NCI-H1417 treated with DMSO at 0.1 percent for 48 hours (cell line): Measurements from ENCODE around the gene POLR2H.
"Not testable (repeated sequence)": the region's sequence is repeated elsewhere in the genome, so short reads cannot be mapped to it uniquely, and the experiment has no call there.

Experiments
- DNase-seq: peaks from one replicate; lab custom pipeline; 2025; lab: John Stamatoyannopoulos, UW

The POLR2H gene

GRCh38 chr3:184335661-184336546 lies 25.6 kb upstream of the POLR2H start:
- peak; percentile 15 for DNase-seq

DNA sequence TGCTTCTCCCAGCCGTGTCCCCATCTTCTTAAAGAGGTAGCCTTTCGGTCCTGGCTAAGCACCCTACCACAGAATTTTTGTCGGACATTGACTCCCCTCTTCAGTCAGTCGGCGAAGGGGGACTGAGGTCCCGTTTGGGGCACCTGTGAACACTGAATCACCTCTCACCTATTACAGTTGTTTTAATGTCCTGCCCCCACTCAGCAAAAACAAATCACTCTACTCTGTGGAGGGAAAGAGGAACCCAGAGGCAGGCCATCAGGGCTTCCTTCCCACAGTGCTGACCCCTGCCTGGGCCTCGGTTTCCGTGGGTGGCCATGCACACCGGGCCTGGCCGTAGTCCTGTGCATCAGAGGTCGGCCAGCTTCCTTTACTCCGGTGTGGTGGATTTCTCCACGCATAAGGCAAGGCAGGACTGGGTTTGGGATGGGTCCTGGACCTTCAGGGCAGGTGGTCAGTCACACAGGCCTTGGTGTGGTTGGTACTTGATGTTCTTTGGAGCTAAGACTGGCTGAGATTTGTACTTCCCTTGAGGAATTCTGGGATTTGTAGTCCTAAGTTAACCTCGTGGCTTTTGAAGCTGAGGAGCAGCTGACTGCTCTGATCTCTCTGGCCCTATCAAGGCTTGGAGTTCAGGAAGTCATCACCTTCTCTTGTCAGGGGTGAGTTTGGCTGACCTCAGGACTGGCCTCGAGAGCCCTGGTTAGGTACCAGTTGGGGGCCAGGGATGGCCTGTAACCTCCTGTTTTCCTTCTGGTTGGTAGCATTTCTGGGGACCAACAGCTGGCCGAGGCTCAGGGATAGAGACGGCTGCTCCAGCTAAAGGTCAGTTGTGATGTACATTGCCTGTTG lies 24.7 kb upstream of the POLR2H start:
- no peak for DNase-seq

DNA sequence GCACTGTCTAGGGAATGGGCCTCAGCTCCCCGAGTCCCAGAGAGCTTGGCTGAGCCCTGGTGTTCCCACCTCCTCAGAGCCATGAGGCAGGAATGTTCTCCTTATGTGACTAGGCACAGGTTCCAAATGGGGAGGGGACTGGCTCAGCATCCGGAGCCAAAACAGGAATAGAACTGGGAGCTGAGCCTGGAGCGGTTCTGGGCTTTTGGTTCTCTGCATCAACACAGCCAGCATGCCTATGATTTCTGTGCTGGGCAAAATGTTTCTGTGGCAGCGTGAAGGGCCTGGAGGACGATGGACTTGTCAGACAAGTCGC lies 24.2 kb upstream of the POLR2H start, which contains the start of gene FAM131A:
Gene FAM131A, plus strand, starts transcription at position 202 of the 316 bp plus-strand sequence. Its CDS starts 31 bp downstream, at position 233.
- DNase-seq: no peak

DNA sequence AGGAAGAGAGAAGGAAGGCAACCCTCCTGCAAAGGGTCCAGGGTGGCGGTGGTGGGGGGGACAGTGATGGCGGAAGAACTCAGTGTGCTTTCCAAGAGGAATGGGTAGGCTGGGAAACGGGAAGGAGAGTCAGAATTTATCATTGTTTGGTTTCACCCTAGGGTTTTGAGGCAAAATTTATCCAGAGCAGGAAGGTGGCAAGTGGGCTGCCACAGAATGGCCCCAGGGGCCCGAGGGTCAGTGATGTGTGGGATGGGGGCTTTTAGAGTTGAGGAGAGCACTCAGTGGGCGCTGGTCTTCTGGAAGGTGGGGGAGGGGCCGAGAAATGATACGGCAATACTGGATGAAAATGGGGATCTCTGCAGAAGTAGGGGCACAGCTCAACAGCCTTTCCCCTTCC lies 23.5 kb upstream of the POLR2H start:
- DNase-seq: no peak

GRCh38 chr3:184338511-184338945 lies 23.0 kb upstream of the POLR2H start:
- DNase-seq: peak; percentile 82

GRCh38 chr3:184339001-184339400 lies 22.5 kb upstream of the POLR2H start:
- DNase-seq: no peak

GRCh38 chr3:184339451-184340135 lies 21.9 kb upstream of the POLR2H start:
- DNase-seq: not testable (repeated sequence)

DNA sequence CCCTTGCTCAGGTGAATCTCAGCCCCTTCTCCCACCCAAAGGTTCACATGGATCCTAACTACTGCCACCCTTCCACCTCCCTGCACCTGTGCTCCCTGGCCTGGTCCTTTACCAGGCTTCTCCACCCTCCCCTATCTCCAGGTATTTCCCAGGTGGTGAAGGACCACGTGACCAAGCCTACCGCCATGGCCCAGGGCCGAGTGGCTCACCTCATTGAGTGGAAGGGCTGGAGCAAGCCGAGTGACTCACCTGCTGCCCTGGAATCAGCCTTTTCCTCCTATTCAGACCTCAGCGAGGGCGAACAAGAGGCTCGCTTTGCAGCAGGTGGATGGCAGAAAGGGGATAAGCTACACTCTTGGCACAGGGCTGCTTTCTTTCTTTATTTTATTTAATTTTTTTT lies 19.6 kb upstream of the POLR2H start:
- no peak for DNase-seq

GRCh38 chr3:184343200-184343876 lies 18.2 kb upstream of the POLR2H start:
- no peak for DNase-seq

DNA sequence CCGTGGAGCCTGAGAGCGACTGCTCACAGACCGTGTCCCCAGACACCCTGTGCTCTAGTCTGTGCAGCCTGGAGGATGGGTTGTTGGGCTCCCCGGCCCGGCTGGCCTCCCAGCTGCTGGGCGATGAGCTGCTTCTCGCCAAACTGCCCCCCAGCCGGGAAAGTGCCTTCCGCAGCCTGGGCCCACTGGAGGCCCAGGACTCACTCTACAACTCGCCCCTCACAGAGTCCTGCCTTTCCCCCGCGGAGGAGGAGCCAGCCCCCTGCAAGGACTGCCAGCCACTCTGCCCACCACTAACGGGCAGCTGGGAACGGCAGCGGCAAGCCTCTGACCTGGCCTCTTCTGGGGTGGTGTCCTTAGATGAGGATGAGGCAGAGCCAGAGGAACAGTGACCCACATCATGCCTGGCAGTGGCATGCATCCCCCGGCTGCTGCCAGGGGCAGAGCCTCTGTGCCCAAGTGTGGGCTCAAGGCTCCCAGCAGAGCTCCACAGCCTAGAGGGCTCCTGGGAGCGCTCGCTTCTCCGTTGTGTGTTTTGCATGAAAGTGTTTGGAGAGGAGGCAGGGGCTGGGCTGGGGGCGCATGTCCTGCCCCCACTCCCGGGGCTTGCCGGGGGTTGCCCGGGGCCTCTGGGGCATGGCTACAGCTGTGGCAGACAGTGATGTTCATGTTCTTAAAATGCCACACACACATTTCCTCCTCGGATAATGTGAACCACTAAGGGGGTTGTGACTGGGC lies 16.8 kb upstream of the POLR2H start:
- no peak for DNase-seq

DNA sequence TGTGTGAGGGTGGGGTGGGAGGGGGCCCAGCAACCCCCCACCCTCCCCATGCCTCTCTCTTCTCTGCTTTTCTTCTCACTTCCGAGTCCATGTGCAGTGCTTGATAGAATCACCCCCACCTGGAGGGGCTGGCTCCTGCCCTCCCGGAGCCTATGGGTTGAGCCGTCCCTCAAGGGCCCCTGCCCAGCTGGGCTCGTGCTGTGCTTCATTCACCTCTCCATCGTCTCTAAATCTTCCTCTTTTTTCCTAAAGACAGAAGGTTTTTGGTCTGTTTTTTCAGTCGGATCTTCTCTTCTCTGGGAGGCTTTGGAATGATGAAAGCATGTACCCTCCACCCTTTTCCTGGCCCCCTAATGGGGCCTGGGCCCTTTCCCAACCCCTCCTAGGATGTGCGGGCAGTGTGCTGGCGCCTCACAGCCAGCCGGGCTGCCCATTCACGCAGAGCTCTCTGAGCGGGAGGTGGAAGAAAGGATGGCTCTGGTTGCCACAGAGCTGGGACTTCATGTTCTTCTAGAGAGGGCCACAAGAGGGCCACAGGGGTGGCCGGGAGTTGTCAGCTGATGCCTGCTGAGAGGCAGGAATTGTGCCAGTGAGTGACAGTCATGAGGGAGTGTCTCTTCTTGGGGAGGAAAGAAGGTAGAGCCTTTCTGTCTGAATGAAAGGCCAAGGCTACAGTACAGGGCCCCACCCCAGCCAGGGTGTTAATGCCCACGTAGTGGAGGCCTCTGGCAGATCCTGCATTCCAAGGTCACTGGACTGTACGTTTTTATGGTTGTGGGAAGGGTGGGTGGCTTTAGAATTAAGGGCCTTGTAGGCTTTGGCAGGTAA lies 16.0 kb upstream of the POLR2H start:
- DNase-seq: no peak

DNA sequence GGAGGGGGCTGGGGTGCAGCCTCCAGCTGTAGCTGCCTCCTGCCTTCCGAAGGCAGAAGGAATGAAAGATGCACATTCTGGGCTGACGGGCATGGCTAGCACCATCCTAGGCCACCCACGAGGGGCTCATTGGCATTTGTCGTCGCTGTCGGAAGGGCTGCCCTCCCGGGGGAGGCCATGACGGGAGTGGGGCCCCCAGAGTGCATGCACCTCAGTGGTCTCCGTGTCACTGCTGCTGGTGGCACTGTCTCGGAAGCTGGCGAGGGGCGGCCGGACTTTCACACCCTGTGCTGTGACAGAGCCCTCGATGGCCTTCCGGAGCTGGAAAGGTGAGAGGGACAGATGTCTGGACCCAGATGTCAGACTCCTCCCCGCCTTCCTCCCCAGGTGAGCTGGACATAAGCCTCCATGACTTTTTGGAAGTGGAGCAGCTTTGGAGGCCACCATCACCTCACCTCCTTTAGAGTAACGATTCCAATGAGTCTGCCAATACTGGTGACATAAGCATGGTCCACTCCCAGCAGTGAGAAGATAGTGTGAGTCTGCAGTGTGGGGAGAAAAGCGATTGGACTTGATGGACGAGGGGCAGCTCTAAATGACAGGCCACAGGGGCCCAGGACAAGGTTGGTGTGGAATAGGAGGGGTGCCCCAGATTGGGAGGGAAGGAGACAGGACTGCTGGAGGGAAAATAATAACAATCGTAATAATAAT lies 14.9 kb upstream of the POLR2H start:
- no peak for DNase-seq

DNA sequence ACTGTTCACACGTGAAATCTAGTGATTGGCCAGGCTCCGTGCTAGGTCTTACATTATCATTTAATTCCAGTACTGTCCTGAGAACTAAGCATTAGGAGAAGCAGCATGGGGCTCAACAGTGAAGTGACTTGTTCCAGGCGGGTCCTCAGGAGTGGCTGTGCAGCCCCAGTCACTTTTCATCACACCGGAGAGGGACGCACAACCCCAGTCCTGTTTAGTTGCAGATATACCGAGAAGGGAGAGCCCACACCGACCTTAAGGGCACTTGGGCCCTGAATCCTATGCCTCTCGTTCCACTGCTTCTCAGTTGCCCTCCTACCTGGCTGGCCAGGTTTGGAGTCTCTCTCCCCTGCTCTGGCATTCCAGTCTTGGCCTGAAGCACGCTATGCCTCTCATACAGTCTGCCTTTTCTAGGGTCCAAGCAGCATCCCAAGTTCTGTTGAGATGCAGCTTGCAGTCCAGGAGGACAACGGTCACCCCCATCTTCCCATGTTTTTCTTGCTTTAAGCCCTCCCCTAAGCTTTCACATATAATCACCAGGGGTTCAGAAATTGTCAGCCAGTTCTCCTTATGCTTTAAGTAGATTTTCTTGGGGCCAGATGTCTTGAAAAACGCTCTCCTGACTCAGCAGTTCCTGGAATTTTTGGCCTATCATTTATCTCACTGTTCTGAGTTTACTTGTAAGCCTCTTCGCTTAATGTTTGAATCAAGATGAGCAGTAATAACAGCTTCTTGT lies 14.0 kb upstream of the POLR2H start:
- DNase-seq: no peak

DNA sequence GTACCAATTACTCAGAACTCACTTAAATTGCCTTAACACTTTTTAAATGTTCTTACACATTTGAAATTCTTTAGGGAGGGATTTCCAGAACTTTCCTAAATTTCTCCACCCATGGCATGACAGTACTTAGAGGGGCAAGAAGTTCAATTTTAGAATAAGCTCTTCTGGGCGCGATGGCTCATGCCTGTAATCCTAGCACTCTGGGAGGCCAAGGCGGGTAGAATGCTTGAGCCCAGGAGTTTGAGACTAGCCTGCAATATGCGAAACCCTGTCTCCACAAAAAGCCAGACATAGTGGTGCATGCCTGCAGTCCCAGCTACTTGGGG lies 13.5 kb upstream of the POLR2H start:
- DNase-seq: no peak

DNA sequence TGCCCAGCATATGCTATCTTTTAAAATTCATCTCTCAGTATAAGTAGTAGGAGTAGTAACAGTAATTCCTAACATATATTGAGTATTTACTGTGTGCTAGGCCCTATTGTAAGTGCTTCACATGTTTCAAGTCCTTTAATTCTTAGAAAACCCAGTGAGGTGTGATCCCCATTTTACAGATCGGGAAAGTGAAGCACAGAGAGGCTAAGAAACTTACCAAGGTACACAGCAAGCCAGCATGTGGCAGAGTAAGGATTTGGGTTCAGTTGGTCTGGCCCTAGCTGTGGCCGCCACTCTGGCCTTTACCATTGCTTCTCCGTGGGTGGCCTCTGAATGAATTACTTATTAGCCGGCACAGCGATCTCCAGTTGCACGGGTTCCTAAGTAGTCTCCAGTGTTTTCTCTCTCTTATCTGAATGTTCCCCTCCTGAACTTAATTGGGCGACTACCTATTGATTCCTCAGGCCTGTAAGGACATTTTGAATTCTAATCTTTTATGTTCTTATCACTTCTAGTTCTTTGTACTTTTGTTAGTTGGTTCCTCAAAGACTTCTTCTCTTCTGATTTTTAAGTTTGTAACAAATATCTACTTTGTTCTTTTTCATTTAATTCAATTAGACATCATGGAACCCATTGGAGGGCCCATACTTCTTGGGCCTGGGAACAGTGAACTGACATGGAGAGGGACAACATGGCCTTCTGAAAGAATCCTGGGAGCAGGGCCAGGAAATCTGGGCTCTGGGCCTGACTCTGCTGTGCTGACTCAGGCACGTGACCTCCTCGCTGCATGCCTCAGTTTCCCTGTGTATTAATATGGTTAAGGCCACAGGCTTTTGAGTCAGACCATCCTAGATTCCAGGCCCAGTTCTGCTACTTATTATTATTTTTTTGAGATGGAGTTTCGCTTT lies 11.7 kb upstream of the POLR2H start:
- no peak for DNase-seq

- DNase-seq: no peak
Observed at GRCh38 chr3:184350618-184351017, 10.9 kb upstream of the POLR2H start.

DNA sequence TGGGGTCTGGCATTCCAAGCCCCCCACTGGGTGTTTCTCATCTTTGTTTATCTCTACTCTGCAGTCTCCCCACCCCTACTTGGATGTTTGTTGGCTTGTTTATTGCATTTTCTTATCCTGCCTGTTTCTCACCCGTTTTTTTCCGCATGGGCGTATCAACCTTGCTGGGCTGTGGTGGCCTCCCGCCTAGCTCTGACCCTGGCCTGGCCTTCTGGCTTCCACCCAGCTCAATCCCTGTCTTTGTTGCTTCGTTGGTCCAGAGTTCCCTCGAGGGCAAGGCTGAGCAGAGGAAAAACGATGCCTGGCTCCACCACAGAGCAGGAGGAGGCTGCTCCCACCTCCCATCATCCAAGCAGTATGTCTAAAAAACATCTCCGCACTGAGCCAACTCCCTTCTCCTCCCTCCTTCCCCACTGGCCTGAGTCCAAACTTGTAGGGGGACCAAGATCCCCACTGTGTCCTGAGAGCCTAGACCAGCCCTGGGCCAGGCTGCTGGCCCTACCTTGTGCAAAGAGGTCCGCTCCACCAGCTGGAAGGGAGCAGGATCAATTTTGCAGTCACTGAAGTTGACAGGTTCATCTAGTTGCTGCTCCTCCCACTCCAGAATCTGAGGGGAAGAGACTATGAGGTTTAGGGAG lies 9.9 kb upstream of the POLR2H start:
- DNase-seq: no peak
